Mesenchymal stem cell (in vitro differentiated cells and primary cell): ENCODE results near the gene LRRC26. TPM values are rescaled to one million over a fixed set of nuclear protein-coding genes. Genes with fewer than 3 reads are reported as not detected.

ENCODE experiments used
- small RNA-seq: library from polyadenylated mRNA; stranded (forward); fragments of <200 nt; extraction: miRNeasy Mini kit (QIAGEN cat#:217004); gene quantifications from one replicate; pipeline ENCODE3, GENCODE V24; 2013; ENCODE audit warnings: low read depth

Gene LRRC26

Small RNAs within 50 kb of the gene (small RNA-seq; reads per million reads assigned to genes)
- not detected for gene MIR3621
